Activated T-cell treated with anti-CD3 and anti-CD28 coated beads, Interleukin-2, amount 50 U/mL, for 1 hour (primary cell): ENCODE results near the gene DSCAM.
"Not testable (repeated sequence)": the region's sequence is repeated elsewhere in the genome, so short reads cannot be mapped to it uniquely, and the experiment has no call there.

ENCODE experiments used
- DNase-seq: peaks from one replicate; pipeline ENCODE4 v3.0.0-alpha.2; 2020

DSCAM gene

DNA sequence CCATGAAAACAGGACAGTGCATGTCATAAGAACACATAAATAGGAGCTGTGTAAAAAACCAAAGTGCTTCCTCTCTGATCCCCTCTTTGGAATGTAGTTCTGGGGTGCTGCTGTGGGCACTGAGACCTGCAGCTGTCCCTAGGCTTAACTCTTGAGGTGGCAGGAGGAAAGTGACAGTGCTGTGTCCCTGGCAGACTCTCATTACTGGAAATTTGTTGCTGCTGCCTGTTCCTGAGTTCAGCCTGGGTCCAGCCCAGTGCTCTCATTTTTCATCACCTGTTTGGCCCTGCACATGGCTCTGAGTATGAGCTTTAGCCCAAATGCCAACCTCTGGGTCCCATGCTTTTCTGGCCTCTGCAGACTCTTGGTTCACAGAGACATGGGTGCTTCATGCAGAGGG is 329.3 kb downstream of the DSCAM start:
- DNase-seq, result no peak

DNA sequence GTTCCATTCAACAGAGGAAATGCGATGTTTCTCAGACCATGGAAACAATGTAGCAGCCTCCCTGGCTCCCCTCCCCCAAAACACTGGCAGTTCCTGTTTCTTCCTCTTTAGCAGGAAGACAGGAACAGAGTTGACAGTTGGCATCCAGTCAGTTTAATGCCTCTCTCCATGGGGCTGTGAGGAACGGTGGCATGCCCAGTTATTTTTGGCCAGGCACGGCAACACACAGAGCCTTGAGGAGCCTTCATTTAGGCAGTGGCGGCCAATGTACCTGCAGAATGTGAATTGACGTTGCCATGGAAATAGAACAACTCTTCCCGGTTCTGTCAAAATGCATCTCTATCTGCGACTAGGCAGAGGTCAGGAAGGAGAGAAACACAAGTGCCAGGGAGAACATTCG is 330.6 kb downstream of the DSCAM start:
- DNase-seq, result no peak

DNA sequence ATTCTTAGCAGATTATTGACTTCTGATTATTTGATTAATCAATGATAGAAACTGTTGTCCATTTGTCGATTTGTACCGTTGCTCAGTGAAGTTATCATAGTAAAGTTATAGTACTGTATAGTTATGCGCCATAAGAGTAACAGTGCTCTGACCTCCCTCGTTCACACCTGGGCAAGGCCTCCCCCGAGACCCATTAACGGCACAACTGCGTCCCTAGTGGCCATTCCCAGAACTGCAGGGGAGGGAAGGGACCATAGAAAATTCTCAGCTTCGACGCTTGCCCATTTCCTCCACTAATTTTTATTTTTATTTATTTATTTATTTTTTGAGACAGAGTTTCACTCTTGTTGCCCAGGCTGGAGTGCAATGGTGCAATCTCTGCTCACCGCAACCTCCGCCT is 334.4 kb downstream of the DSCAM start:
- no peak for DNase-seq

DNA sequence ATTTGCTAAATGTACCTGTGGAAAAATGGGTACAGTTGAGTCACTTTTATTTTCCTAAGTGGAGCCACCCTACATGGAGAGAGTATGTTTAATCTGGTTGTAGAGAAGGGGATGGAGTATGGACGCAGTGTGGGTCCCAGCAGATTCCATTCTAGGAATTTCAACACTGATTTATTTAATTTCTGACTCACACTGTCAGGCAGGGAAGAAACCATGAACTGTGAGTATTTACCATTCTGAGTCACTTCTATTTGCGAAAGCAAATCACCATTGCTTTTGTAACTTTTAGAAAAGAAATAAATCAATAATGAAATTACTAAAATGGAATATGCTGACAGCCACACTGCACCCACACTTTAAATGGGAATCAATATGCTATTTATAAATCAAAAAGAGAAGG is 339.0 kb downstream of the DSCAM start:
- DNase-seq, result no peak

DNA sequence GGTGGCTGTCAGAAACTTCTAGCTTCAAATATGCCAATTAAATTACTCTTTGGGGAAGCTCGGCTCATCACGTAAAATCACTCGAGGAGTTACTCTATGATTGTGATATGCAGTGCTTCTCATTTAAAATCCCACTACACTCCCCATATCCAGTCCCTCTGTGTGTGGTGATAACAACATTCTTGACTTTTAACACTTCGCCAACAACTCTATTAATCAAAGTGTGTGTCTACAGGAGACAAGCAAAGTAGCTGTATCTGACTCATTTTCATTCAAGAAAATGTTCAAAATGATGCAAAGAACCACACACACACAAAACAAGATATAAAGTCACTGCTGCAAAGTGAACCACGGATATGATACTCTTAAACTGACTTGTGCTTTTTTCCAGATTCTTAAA is 341.3 kb downstream of the DSCAM start:
- no peak for DNase-seq

DNA sequence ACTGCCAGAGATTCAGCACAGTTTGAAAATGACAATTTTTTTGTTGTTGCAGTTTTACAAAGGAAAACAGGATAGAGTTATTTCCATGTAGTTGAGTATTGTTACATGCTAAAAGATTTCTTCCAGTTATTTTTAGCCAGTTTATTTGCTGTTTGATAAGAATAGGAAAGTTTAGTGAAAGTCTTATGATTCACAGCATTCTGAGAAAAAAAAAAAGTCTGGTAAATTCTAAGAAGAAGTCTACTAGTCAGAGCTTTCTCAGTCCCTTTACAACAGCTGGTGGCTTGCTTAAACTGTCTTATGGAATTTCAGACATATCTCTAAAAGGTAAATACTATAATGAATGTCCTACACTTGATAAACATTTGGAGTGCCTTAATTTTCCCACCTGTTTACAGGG is 341.7 kb downstream of the DSCAM start:
- no peak for DNase-seq

DNA sequence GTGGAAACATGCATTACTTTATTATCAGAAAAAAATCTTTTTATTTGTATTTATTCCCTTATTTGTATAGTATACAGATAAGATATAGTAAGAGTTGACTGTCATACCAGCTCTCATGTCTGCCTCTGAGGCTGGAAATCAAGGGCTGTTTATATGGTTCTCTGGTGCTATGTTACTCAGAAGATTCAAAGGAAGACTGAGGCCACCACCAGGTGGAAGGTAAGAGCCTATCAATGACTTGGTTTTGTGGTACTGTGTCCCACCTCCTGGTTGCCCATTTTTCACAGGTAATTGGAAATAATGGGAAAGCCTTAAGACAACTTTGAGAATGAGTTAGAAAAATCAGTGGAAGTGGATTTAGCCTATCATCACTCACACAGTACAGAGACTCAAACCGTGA is 342.1 kb downstream of the DSCAM start:
- DNase-seq, result no peak

DNA sequence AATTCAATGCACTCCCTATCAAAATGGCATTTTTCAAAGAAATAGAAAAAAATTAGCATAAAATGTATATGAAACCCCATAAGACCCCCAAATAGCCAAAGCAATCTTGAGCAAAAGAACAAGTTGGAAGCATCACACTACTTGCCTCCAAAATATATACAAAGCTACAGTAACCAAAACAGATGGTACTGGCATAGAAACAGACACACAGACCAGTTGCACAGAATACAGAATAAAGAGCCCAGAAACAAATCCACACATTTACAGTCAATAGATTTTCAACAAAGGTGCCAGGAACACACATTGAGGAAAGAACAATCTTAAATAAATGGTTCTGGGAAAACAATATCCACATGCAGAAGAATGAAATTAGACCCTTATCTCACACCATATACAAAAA is 350.8 kb downstream of the DSCAM start:
- DNase-seq, result no peak

DNA sequence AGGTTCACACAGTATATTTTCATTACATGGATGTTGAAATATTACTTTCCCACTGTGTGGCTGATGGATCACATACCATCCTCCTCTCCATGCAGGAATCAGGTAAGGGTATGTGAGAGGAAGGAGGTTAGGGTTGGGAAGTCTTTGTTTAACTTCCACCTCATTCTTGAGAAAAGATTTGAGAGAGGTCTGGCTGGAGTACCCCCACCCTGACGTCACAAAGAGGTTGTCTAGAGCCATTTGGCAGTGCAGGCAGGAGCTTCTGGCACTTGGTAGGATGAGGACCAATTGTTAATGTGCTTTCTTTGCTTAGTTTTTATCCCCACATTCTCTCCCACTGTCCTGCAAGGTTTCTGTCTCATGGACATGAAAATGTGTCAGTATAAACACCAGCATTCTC is 356.6 kb downstream of the DSCAM start:
- no peak for DNase-seq

DNA sequence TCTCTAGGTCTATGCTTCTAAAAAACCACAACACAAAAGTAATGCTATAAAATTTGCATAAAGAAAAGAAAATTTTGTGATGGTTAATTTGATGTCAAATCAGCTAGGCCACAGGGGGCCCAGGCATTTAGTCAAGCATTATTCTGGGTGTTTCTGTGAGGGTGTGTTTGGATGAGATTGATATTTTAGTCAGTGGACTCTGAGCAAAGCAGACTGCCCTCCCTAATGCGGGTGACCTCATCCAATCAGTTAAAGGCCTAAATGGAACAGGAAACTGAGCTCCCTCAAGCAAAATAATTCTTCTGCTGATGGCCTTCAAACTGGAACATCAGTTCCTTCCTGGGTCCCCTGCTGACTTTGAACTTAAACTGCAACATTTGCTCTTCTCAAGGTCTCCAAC is 358.0 kb downstream of the DSCAM start:
- DNase-seq, result no peak

DNA sequence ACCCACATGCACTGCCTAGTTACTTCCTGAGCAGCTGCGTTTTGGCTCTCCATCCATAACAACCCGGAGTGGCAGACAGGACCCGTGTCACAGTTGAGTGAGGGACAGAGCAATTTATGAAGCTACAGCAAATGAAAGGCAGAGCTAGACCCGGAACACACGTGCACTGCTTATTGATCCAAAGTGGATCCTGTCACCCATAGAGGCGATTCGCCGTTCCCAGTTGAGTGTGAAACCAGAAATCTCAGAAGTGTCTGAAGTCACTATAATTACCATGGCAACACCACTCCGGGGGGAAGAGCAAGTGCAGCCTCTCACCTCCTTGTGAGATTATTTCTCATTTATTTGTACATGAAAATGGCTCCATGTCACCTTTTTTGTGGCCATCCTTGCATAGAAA is 365.2 kb downstream of the DSCAM start:
- DNase-seq, result no peak

DNA sequence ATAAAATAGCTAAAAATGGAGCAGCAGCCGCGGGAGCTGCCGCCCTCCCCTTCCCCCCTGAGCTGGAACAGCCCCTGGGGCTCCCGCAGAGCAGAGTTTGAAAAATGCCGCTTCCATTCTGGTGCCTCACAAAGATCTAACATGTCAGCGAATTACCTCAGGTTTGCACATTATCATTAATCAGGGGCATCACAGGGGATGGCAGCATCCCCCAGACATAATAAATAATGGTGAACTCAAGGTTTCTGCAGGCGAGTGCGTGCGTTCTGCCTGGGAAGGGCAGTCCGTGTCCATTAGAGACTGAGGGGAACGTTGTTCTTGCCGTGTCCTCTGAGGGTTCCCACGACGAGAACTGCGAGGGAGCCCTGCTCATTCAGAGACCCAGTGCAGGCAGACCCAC is 372.4 kb downstream of the DSCAM start:
- DNase-seq, result no peak

DNA sequence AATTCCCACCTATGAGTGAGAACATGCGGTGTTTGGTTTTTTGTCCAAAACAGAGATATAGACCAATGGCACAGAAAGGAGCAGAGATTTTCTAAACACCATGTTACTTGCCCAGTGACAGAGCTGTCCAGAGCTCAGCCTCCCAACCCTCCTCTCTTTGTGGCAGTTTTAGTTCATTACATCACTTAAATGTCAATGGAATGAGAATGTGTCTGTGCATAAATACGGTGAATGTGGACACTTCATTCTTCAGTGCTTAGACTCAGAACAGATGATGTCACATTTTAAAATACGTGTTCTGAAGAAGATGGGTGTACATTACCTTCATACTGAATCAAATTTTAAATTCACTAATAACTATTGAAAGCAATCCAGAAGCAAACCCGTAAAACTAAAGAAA is 374.9 kb downstream of the DSCAM start:
- no peak for DNase-seq

DNA sequence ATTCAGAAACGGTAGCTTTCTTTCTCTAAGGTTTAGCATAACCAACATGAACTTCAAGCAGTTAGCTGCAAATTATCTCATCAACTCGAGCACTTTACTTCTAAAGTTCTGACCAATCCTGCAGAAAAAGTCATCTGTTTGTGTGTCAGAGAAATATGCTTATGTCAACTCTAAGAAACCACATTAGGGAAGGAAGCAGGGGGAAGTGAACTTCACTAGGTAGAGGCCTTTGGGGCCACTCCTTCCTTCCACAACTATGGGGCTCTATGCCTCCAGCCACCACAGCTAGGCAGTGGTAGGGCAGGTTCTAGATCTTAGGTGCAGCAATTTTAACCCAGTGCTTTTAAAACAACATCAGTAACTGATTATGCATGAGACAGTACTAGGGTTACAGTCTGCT is 375.9 kb downstream of the DSCAM start:
- DNase-seq, result no peak

DNA sequence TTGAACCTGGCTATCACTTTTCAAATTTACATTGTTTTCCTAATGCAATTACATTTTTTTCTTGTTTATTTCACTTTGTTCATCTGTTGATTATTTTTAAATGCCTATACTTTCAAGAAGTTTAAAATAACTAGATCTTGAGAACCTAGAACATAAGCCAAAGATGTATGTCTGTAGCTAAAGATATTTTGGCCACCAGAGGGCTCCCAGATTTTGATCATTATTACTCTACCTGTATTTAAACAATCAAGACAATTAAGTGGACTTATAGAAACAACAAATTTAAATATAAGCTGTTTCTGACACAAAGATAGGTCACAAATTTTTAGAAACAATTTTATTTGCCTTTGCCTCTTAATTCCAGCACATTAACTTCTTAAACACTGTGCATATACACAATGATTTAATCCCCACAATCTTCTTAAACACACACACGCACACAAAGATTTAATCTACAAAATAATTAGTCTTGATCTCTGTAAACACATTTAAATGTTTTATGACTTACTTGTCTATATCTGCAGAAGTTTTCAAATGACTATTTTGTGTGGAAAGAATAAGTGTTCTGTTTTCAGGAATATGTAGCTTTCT is 380.0 kb downstream of the DSCAM start:
- DNase-seq, result no peak

DNA sequence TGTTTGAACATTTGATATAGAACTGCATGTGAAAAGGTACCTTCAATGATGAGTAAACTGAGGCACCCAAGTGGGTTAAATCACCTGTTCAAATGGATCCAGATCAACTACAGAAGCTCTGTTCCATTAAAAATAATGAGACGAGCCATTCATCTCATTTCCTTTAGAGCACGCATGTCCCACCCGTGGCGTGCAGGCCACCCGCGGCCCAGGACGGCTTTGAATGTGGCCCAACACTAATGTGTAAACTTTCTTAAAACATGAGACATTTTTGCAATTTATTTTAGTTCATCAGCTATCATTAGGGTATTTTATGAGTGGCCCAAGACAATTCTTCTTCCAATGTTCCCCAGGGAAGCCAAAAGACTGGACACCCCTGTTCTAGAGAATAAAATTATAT is 381.6 kb downstream of the DSCAM start:
- DNase-seq, result no peak

DNA sequence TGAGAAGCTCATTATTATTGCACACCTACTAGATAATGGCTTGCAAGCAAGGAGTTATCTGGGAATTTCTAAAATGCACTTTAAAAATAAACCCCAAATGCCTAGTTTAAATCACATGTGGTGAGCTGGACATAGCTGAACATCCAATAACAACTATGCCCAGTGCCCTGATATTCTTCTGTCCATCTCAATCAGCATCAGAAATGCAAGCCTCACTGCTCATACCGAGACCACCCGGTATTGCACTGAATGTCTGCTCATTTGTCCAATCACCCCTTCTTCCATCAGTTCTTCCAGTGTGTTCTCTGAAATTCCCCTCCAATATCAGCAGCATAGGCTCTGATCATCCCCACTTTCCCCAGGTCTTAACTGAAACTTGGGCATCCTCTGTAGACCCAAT is 383.8 kb downstream of the DSCAM start:
- no peak for DNase-seq

DNA sequence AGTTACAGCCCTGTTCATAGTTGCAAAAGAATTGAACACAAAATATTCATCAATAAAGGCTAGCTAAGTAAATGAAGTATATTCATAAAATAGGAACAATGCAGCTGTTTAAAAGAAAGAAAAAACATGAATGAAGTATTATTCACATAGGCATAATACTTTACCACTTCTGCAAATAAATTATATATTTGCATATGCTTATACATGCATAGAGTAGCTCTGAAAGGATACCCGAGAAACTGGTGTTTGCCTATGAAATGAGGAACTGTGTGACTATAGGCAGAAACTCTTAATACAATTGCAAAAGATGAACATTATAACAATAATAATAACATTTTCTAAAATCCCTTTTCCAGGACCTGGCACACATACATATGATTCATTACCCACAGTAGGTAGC is 385.9 kb downstream of the DSCAM start:
- DNase-seq, result no peak

DNA sequence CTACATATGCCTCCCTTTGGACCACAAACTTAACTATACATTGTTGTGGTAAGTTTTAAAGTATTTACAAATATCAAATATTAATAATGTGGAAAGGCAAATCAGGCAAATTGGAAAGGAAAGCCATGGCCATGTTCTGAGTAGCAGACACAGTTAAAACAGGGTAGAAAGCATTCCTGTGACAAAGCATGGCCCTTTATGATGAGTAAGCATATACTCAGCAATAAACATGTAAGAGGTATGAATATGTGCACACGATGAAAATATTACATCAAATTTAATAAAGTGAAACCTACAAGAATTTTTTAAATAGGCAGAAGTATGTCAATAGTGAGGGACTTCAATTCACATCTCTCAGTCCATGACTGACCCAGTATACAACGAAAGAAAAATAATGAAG is 389.2 kb downstream of the DSCAM start:
- DNase-seq, result no peak

DNA sequence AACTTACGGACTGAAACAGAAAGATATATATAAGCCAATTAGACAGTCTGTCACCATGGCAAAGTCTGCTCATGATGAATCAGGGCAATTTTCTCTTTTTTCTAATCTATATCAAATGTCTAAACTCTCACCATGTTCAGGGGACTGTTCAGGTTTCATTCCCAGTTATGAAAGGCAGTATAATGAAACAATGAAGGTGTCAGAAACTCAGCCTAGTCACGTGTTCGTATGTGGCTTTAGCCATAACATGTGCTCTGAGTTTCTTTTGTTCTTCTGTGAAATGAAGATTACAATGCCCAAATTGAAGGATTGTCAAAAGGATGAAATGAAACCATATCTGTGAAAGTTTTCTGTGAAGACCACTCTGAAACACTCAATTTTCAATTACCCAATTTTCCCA is 392.9 kb downstream of the DSCAM start:
- no peak for DNase-seq

DNA sequence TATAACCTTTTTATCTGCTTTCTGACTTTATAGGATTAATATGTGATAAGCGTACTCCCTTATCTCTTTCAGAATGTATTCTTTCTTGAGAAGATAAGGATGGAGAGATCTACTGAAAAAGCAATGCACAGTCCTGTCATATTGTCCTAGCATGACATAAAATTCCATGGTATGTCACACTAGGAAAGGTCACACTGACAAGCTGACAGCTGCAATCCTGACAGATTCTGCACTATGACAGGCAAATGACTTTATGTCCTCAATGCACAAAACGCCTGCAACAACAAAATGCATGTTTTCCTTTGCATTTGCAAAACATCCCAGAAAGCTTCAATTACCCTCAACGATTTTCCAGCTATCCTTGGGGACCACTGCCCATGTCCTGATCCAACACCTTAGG is 393.8 kb downstream of the DSCAM start:
- DNase-seq, result no peak

DNA sequence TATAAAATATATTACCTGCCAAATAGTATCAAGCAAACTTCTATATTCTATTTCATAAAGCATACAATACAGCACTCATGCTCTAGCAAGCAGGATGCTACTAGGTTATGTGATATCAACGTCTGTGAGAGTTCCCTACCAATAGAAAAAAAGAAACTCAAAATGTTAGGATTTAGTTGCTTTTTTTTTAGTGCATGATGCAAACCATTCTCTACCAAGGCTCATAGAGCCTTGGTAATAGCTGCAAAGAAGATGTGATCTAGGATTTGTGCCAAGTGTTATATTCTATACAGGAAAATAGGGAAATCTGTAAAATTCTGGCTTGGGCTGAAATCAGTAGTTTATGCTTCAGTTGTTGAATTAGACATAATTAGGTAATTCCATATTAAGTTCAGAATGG is 394.4 kb downstream of the DSCAM start:
- DNase-seq, result no peak

DNA sequence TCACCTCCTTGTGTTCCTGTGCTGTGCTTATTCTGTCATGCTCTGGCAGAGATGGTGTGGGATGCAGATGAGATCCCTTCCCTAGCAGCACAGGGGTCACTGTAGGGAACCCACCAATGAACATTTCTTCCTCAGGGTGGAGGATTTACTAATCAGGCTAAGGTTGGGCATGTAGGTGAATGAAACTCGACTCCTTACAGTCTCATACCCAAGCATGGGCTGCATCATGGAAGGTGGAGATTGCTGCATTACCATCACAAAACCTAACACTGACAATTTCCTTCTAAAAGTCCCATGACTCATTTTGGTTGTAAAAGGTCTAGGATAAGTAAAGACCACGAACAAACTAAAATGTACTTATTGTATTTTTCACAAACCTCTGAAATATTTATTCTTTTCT is 399.9 kb downstream of the DSCAM start:
- no peak for DNase-seq

DNA sequence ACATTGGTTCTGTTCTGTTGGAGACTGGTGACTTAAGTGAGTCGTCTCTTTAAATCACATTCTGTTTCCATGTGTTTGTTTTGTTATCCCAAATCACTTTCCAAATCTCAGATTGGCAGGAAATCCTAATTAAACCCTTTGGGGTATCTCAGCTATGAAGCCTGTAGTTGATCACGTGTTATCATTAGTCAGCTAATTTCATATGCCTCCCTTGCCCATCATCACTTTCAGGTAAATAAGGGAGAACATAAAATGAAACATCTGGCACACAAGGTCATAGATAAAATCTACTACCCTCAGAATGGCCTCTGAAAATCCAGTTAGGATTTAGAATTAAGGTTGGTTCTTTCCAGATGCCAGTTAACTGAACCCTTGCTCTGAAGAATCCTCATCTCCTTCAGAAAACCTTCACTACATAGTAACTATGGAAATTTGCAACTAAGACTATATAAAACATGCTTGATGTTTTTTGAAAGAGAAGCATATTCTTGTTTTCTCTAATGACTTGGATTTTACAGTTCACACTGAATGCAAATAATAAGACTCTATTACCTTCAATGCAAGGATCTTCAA is 401.5 kb downstream of the DSCAM start:
- DNase-seq, result no peak

DNA sequence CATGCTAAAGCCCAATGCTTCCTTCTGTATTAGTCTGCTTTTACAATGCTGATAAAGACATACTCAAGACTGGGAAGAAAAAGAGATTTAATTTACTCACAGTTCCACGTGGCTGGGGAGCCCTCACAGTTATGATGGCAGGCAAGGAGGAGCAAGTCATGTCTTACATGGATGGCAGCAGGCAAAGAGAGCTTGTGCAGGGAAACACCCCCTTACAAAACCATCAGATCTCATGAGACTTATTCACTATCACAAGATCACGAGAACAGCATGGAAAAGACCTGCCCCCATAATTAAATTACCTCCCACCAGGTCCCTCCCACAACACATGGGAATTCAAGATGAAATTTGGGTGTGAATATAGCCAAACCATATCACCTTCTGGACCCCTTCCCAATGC is 407.4 kb downstream of the DSCAM start:
- DNase-seq, result not testable (repeated sequence)

DNA sequence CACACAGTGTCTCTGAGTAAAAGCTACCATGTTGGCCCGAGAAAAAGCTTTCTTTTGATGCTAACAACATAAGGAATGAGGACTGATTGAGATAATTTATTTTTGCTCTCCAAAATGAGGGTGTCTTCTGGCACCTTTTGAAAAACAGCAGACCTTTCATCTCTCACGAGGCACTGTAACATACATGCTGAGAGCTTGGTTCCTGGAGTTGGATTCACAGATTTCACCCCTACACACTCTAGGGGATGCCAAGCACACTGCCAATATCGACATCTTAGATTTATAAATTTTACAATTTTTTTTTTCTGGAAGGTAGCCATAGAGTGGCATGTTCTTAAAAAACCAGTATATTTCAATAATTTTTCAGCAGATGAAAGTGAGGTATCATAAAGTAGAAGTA is 408.3 kb downstream of the DSCAM start:
- DNase-seq, result no peak
